ENCODE results near the gene THRA. TPM values are rescaled to one million over a fixed set of nuclear protein-coding genes. Genes with fewer than 3 reads are reported as not detected.

The THRA gene
- polyA plus RNA-seq, 4 donors, result 22.4 to 67.5 (median 43.4) TPM

GRCh38 chr17:40064971-40065768, 2.4 kb downstream of the THRA start:
- Histone ChIP-seq H3K36me3 (ENCODE audit: control insufficient read depth in 3 of 3, insufficient read depth in 2 of 3, low read depth in 1 of 3, low read length in 3 of 3) (peaks cover 0 to 36% (median 0%) of the 10 kb centered on the region in 3 donors), H3K27ac (ENCODE audit: low read depth in 1 of 3, low read length in 2 of 3) (peak overlapping the region; percentile 91 to 99 (median 92)), H3K4me1 (ENCODE audit: control insufficient read depth in 3 of 3, insufficient read depth in 2 of 3, low read depth in 1 of 3, low read length in 2 of 3) (peaks cover 8 to 73% (median 17%) of the 10 kb centered on the region in 3 donors), H3K27me3 (ENCODE audit: control insufficient read depth in 3 of 3, insufficient read depth in 3 of 3, low read length in 3 of 3) (no peaks in the 10 kb centered on the region), H3K9me3 (ENCODE audit: control insufficient read depth in 2 of 2, insufficient read depth in 1 of 2, low read depth in 1 of 2, low read length in 1 of 2) (no peaks in the 10 kb centered on the region), H3K4me3 (ENCODE audit: low read depth in 1 of 3, low read length in 3 of 3) (peak overlapping the region; percentile 9 to 93 (median 79))
- 10 to 17% (median 17%) methylated on average over 10 of the region's 10 CpGs for WGBS, 3 donors
- DNase-seq, result peak; percentile 36 to 63
- FAIRE-seq, result no peak

DNA sequence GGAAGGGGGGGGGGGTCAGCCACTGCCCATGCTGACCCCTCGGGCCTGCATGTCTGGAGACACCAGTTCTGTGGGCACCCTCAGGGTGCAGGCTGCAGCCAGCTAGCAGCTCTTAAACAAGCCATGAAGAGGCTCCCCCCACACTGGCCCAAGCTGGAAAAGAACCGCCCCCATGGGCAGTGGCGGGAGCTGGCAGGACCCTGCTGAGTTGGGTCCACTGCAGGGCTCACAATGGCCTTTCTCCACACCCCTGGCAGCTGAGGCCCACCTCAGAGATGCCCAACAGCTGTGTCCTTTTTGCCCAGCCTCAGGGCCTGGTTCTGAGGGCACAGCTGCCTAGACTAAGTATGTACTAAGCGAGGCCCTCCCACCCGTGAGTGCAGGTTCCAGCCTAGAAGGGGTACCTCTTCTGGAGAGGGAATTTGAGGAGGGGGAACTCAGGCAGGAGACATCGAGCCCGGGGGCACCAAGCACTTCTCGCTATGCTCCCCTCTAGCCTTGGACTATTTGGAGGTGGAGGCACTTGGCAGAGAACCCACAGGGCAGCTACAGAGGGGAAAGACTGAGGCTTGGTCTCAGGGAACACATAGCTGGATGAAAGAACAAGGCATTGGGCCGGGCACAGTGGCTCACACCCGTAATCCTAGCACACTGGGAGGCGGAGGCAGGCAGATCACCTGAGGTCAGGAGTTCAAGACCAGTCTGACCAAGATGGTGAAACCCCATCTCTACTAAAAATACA, 3.2 kb downstream of the THRA start:
- peaks cover 0 to 36% (median 0%) of the 10 kb centered on the region in 3 donors for H3K36me3 ChIP-seq (ENCODE audit: control insufficient read depth in 3 of 3, insufficient read depth in 2 of 3, low read depth in 1 of 3, low read length in 3 of 3)
- H3K4me1 ChIP-seq (ENCODE audit: control insufficient read depth in 3 of 3, insufficient read depth in 2 of 3, low read depth in 1 of 3, low read length in 2 of 3), result peaks cover 12 to 81% (median 25%) of the 10 kb centered on the region in 3 donors
- no peaks in the 10 kb centered on the region for H3K9me3 ChIP-seq (ENCODE audit: control insufficient read depth in 2 of 2, insufficient read depth in 1 of 2, low read depth in 1 of 2, low read length in 1 of 2)
- WGBS, 3 donors, result 51 to 58% (median 54%) methylated on average over 11 of the region's 11 CpGs
- peak overlapping the region in 2 of 3 donors; percentile 79 to 93 for H3K4me3 ChIP-seq (ENCODE audit: low read depth in 1 of 3, low read length in 3 of 3)
- no peaks in the 10 kb centered on the region for H3K27me3 ChIP-seq (ENCODE audit: control insufficient read depth in 3 of 3, insufficient read depth in 3 of 3, low read length in 3 of 3)
- no peak for DNase-seq
- peak overlapping the region; percentile 18 to 99 (median 79) for H3K27ac ChIP-seq (ENCODE audit: low read depth in 1 of 3, low read length in 2 of 3)
- FAIRE-seq, result no peak

- DNase-seq (no peak), FAIRE-seq (no peak)
- peaks cover 14 to 87% (median 30%) of the 10 kb centered on the region in 3 donors for H3K4me1 ChIP-seq (ENCODE audit: control insufficient read depth in 3 of 3, insufficient read depth in 2 of 3, low read depth in 1 of 3, low read length in 2 of 3)
- peaks cover 0 to 50% (median 0%) of the 10 kb centered on the region in 3 donors for H3K36me3 ChIP-seq (ENCODE audit: control insufficient read depth in 3 of 3, insufficient read depth in 2 of 3, low read depth in 1 of 3, low read length in 3 of 3)
- H3K27me3 ChIP-seq (ENCODE audit: control insufficient read depth in 3 of 3, insufficient read depth in 3 of 3, low read length in 3 of 3), result no peaks in the 10 kb centered on the region
- H3K4me3 ChIP-seq (ENCODE audit: low read depth in 1 of 3, low read length in 3 of 3), result no peak overlapping the region
- WGBS, 3 donors, result 92 to 95% (median 94%) methylated on average over 7 of the region's 7 CpGs
- H3K9me3 ChIP-seq (ENCODE audit: control insufficient read depth in 2 of 2, insufficient read depth in 1 of 2, low read depth in 1 of 2, low read length in 1 of 2), result no peaks in the 10 kb centered on the region
- H3K27ac ChIP-seq (ENCODE audit: low read depth in 1 of 3, low read length in 2 of 3), result peak overlapping the region; percentile 90 to 99 (median 97)
These were observed 4.9 kb downstream of the THRA start for GRCh38 chr17:40067710-40068109.

GRCh38 chr17:40068129-40068581, 5.4 kb downstream of the THRA start:
- H3K4me1 ChIP-seq (ENCODE audit: control insufficient read depth in 3 of 3, insufficient read depth in 2 of 3, low read depth in 1 of 3, low read length in 2 of 3), result peaks cover 14 to 91% (median 35%) of the 10 kb centered on the region in 3 donors
- 23 to 38% (median 34%) methylated on average over 4 of the region's 4 CpGs for WGBS, 3 donors
- peak in 1 of 2 donors; percentile 41 for DNase-seq
- peak overlapping the region; percentile 90 to 99 (median 97) for H3K27ac ChIP-seq (ENCODE audit: low read depth in 1 of 3, low read length in 2 of 3)
- no peaks in the 10 kb centered on the region for H3K27me3 ChIP-seq (ENCODE audit: control insufficient read depth in 3 of 3, insufficient read depth in 3 of 3, low read length in 3 of 3)
- no peaks in the 10 kb centered on the region for H3K9me3 ChIP-seq (ENCODE audit: control insufficient read depth in 2 of 2, insufficient read depth in 1 of 2, low read depth in 1 of 2, low read length in 1 of 2)
- no peak for FAIRE-seq
- H3K36me3 ChIP-seq (ENCODE audit: control insufficient read depth in 3 of 3, insufficient read depth in 2 of 3, low read depth in 1 of 3, low read length in 3 of 3), result peaks cover 0 to 51% (median 0%) of the 10 kb centered on the region in 3 donors
- no peak overlapping the region for H3K4me3 ChIP-seq (ENCODE audit: low read depth in 1 of 3, low read length in 3 of 3)

- no peak for FAIRE-seq
- WGBS, 3 donors, result 5 to 9% (median 6%) methylated on average over 5 of the region's 5 CpGs
- Histone ChIP-seq H3K36me3 (ENCODE audit: control insufficient read depth in 3 of 3, insufficient read depth in 2 of 3, low read depth in 1 of 3, low read length in 3 of 3) (peaks cover 0 to 53% (median 0%) of the 10 kb centered on the region in 3 donors), H3K4me3 (ENCODE audit: low read depth in 1 of 3, low read length in 3 of 3) (peak overlapping the region; percentile 13 to 30 (median 20)), H3K9me3 (ENCODE audit: control insufficient read depth in 2 of 2, insufficient read depth in 1 of 2, low read depth in 1 of 2, low read length in 1 of 2) (no peaks in the 10 kb centered on the region), H3K27me3 (ENCODE audit: control insufficient read depth in 3 of 3, insufficient read depth in 3 of 3, low read length in 3 of 3) (no peaks in the 10 kb centered on the region), H3K4me1 (ENCODE audit: control insufficient read depth in 3 of 3, insufficient read depth in 2 of 3, low read depth in 1 of 3, low read length in 2 of 3) (peaks cover 14 to 95% (median 35%) of the 10 kb centered on the region in 3 donors), H3K27ac (ENCODE audit: low read depth in 1 of 3, low read length in 2 of 3) (peak overlapping the region; percentile 90 to 99 (median 97))
- DNase-seq, result no peak
These were observed 5.8 kb downstream of the THRA start for GRCh38 chr17:40068584-40068916.

GRCh38 chr17:40068917-40069750, 6.4 kb downstream of the THRA start:
- no peak for FAIRE-seq
- peak overlapping the region; percentile 90 to 99 (median 97) for H3K27ac ChIP-seq (ENCODE audit: low read depth in 1 of 3, low read length in 2 of 3)
- 5 to 8% (median 7%) methylated on average over 14 of the region's 14 CpGs for WGBS, 3 donors
- no peaks in the 10 kb centered on the region for H3K27me3 ChIP-seq (ENCODE audit: control insufficient read depth in 3 of 3, insufficient read depth in 3 of 3, low read length in 3 of 3)
- H3K36me3 ChIP-seq (ENCODE audit: control insufficient read depth in 3 of 3, insufficient read depth in 2 of 3, low read depth in 1 of 3, low read length in 3 of 3), result peaks cover 0 to 55% (median 0%) of the 10 kb centered on the region in 3 donors
- peaks cover 14 to 97% (median 35%) of the 10 kb centered on the region in 3 donors for H3K4me1 ChIP-seq (ENCODE audit: control insufficient read depth in 3 of 3, insufficient read depth in 2 of 3, low read depth in 1 of 3, low read length in 2 of 3)
- DNase-seq, result peak; percentile 89
- H3K4me3 ChIP-seq (ENCODE audit: low read depth in 1 of 3, low read length in 3 of 3), result peak overlapping the region; percentile 13 to 33 (median 20)
- no peaks in the 10 kb centered on the region for H3K9me3 ChIP-seq (ENCODE audit: control insufficient read depth in 2 of 2, insufficient read depth in 1 of 2, low read depth in 1 of 2, low read length in 1 of 2)

GRCh38 chr17:40069751-40070708, 7.3 kb downstream of the THRA start:
- no peaks in the 10 kb centered on the region for H3K9me3 ChIP-seq (ENCODE audit: control insufficient read depth in 2 of 2, insufficient read depth in 1 of 2, low read depth in 1 of 2, low read length in 1 of 2)
- no peaks in the 10 kb centered on the region for H3K27me3 ChIP-seq (ENCODE audit: control insufficient read depth in 3 of 3, insufficient read depth in 3 of 3, low read length in 3 of 3)
- peak overlapping the region; percentile 90 to 99 (median 97) for H3K27ac ChIP-seq (ENCODE audit: low read depth in 1 of 3, low read length in 2 of 3)
- WGBS, 3 donors, result 6 to 20% (median 13%) methylated on average over 13 to 14 of the region's 14 CpGs
- peak overlapping the region in 2 of 3 donors; percentile 5 to 33 for H3K4me3 ChIP-seq (ENCODE audit: low read depth in 1 of 3, low read length in 3 of 3)
- FAIRE-seq (no peak), DNase-seq (peak; percentile 79 to 88)
- peaks cover 0 to 56% (median 0%) of the 10 kb centered on the region in 3 donors for H3K36me3 ChIP-seq (ENCODE audit: control insufficient read depth in 3 of 3, insufficient read depth in 2 of 3, low read depth in 1 of 3, low read length in 3 of 3)
- peaks cover 16 to 97% (median 35%) of the 10 kb centered on the region in 3 donors for H3K4me1 ChIP-seq (ENCODE audit: control insufficient read depth in 3 of 3, insufficient read depth in 2 of 3, low read depth in 1 of 3, low read length in 2 of 3)
